T-helper 22 cell (primary cell): ENCODE measurements around the gene ZNF366.
"Not testable (repeated sequence)": the region's sequence is repeated elsewhere in the genome, so short reads cannot be mapped to it uniquely, and the experiment has no call there.

Source experiments
- DNase-seq: peaks from one replicate; pipeline ENCODE4 v3.0.0-alpha.2; 2020; ENCODE audit warnings: low read depth

The ZNF366 gene

DNA sequence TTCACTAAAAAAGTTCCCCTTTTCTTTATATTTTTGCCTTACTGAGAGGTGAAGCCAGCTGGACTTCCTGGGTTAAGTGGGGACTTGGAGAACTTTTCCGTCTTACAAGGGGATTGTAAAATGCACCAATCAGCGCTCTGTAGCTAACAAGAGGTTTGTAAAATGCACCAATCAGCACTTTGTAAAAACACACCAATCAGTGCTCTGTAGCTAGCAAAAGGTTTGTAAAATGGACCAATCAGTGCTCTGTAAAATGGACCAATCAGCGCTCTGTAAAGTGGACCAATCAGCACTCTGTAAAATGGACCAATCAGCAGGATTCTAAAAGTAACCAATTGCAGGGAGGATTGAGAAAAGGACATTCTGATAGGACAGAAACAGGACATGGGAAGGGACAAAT, 102.4 kb downstream of the ZNF366 start:
- not testable (repeated sequence) for DNase-seq

GRCh38 chr5:72402959-72403628, 104.1 kb downstream of the ZNF366 start:
- no peak for DNase-seq

DNA sequence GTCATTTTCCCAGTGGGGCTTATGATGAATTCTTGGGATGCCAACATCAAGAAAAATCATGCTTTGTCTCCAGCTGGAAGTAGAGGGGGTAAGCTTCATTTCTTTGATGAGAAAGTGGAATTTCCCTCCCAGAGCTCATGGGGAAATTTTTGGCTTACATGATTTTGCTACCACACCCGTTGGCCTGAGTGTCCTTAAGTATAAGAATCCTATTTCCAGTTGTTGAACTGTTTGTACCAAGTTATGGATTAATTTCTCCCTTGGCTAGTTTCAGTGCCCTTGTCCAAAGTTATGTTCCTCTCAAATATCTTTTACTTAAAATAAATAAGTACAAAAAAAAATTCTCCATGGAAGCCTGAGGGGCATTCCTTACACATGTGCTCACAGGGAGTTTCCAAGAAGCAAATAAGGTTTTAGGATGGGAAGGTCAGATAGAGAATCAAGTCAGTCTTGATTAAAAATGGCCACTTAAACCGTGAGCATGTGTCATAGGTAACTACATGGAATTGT, 104.8 kb downstream of the ZNF366 start:
- no peak for DNase-seq

DNA sequence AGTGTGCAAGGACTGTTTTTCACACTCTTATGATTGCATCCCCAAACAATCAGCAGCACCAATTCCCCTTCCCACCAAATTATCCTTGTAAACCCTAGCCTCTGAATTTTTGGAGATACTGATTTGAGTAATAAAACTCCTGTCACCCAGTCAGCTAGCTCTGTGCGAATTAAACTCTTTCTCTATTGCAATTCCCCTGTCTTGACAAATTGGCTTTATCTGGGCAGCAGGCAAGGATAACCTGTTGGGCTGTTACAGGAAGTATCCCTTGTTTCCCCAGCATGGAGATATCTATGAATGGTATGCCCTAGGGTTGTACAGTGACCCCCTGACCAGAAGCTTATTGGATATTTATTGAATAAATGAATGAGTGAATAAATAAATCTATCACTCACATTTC, 106.3 kb downstream of the ZNF366 start:
- no peak for DNase-seq

- no peak for DNase-seq
Observed at GRCh38 chr5:72397836-72398235, 109.4 kb downstream of the ZNF366 start.

GRCh38 chr5:72394688-72395087, 112.5 kb downstream of the ZNF366 start:
- no peak for DNase-seq

- no peak for DNase-seq
Observed at GRCh38 chr5:72393052-72393451, 114.2 kb downstream of the ZNF366 start.
